GM23338 (cell line): ENCODE results near the gene UVSSA. TPM values are rescaled to one million over a fixed set of nuclear protein-coding genes. Genes with fewer than 3 reads are reported as not detected.

Experiments
- ATAC-seq: fragments of 200-7000 bp; cut with Tn5 transposase; 3 replicates; pipeline ENCODE4 v1.9.1; 2020
- DNase-seq: peaks from one replicate; pipeline ENCODE4 v3.0.0-alpha.2; 2015; ENCODE audit warnings: low spot score
- H2AFZ ChIP-seq: fragments of 200-600 bp; sonication (generic); 2 replicates; pipeline ENCODE4 v1.8.0; 2016; ENCODE audit warnings: antibody characterized with exemption, mild to moderate bottlenecking, moderate library complexity
- H3F3A ChIP-seq: fragments of 200-600 bp; sonication (generic); replicated peaks from 2 replicates; pipeline ENCODE4 v1.8.0; 2017; ENCODE audit warnings: antibody characterized with exemption, mixed run types, low read depth
- H3K27ac ChIP-seq: fragments of 200-600 bp; sonication (generic); 2 replicates; pipeline ENCODE4 v1.6.1; 2016; ENCODE audit warnings: low read depth
- H3K27me3 ChIP-seq: fragments of 200-600 bp; sonication (generic); 2 replicates; pipeline ENCODE4 v1.8.0; 2016; ENCODE audit warnings: mild to moderate bottlenecking, mixed run types, moderate library complexity; ENCODE audit not compliant: insufficient read depth
- H3K36me3 ChIP-seq: fragments of 200-600 bp; sonication (generic); 2 replicates; pipeline ENCODE4 v1.8.0; 2016; ENCODE audit warnings: mild to moderate bottlenecking; ENCODE audit not compliant: insufficient read depth
- H3K4me1 ChIP-seq: fragments of 200-600 bp; sonication (generic); 2 replicates; pipeline ENCODE4 v1.8.0; 2016; ENCODE audit warnings: mild to moderate bottlenecking, moderate library complexity; ENCODE audit not compliant: insufficient read depth
- H3K4me2 ChIP-seq: fragments of 200-600 bp; sonication (generic); 2 replicates; pipeline ENCODE4 v1.7.1; 2017; ENCODE audit warnings: mixed run types
- H3K4me3 ChIP-seq: fragments of 200-600 bp; sonication (generic); 2 replicates; pipeline ENCODE4 v1.6.1; 2016; ENCODE audit warnings: mixed run types
- H3K79me2 ChIP-seq: fragments of 200-600 bp; sonication (generic); replicated peaks from 2 replicates; pipeline ENCODE4 v1.8.0; 2017; ENCODE audit warnings: mild to moderate bottlenecking; ENCODE audit not compliant: insufficient read depth
- H3K9me2 ChIP-seq: fragments of 200-600 bp; sonication (generic); 2 replicates; pipeline ENCODE4 v1.8.0; 2017; ENCODE audit not compliant: insufficient read depth
- H4K20me1 ChIP-seq: fragments of 200-600 bp; sonication (generic); replicated peaks from 2 replicates; pipeline ENCODE4 v1.8.0; 2017; ENCODE audit warnings: mild to moderate bottlenecking; ENCODE audit not compliant: insufficient read depth
- H3K27ac Mint-ChIP-seq: 2 replicates; pipeline ENCODE4 v1.8.0; 2020; ENCODE audit warnings: inconsistent platforms, mild to moderate bottlenecking, moderate library complexity, mixed read lengths
- H3K27me3 Mint-ChIP-seq: 3 replicates; pipeline ENCODE4 v1.8.0; 2022; ENCODE audit warnings: low read depth, mild to moderate bottlenecking, moderate library complexity, mixed read lengths, inconsistent platforms; ENCODE audit not compliant: insufficient read depth, poor library complexity
- H3K36me3 Mint-ChIP-seq: 3 replicates; pipeline ENCODE4 v1.8.0; 2021; ENCODE audit warnings: low read depth, mild to moderate bottlenecking, inconsistent platforms, moderate library complexity, mixed read lengths
- H3K4me1 Mint-ChIP-seq: 3 replicates; pipeline ENCODE4 v1.8.0; 2020; ENCODE audit warnings: mild to moderate bottlenecking, inconsistent platforms, mixed read lengths
- H3K4me3 Mint-ChIP-seq: 3 replicates; pipeline ENCODE4 v1.8.0; 2021; ENCODE audit warnings: moderate library complexity, mild to moderate bottlenecking, inconsistent platforms, mixed read lengths
- H3K9me3 Mint-ChIP-seq: 3 replicates; pipeline ENCODE4 v1.8.0; 2020; ENCODE audit warnings: moderate library complexity, mild to moderate bottlenecking, inconsistent platforms, mixed read lengths
- CREB1 ChIP-seq: fragments of 250-450 bp; sonication (Bioruptor Pico); IDR thresholded peaks from 2 replicates; pipeline ENCODE4 v1.5.0; 2020; ENCODE audit warnings: low read depth, mild to moderate bottlenecking, moderate library complexity
- CTCF ChIP-seq, 2 experiments: fragments of 200-600 bp in 1 of 2; sonication (generic) in 1 of 2; conservative IDR thresholded peaks; 2 replicates each; pipeline versions ENCODE4 v1.5.1 to v1.6.1; 2016 to 2017; ENCODE audit warnings: antibody characterized with exemption in 2 of 2, low read depth in 2 of 2, mild to moderate bottlenecking in 2 of 2, moderate library complexity in 1 of 2
- ETS1 ChIP-seq: IDR thresholded peaks from 2 replicates; pipeline ENCODE4 v1.6.1; 2016; ENCODE audit warnings: antibody characterized with exemption
- EZH2 ChIP-seq: fragments of 200-600 bp; sonication (generic); IDR thresholded peaks from one replicate; pipeline ENCODE4 v1.8.0; 2017; ENCODE audit warnings: antibody characterized with exemption, mild to moderate bottlenecking, low read depth; ENCODE audit not compliant: unreplicated experiment
- EZH2phosphoT487 ChIP-seq: fragments of 200-600 bp; sonication (generic); IDR thresholded peaks from one replicate; pipeline ENCODE4 v1.8.1; 2018; ENCODE audit warnings: antibody characterized with exemption; ENCODE audit not compliant: unreplicated experiment
- JUNB ChIP-seq: IDR thresholded peaks from one replicate; pipeline ENCODE4 v1.6.1; 2016; ENCODE audit warnings: antibody characterized with exemption; ENCODE audit not compliant: unreplicated experiment
- NANOG ChIP-seq: IDR thresholded peaks from 2 replicates; pipeline ENCODE4 v1.6.1; 2016; ENCODE audit warnings: antibody characterized with exemption, borderline replicate concordance
- POLR2AphosphoS5 ChIP-seq: IDR thresholded peaks from 2 replicates; pipeline ENCODE4 v1.6.1; 2016; ENCODE audit warnings: antibody characterized with exemption, low read depth
- REST ChIP-seq: IDR thresholded peaks from one replicate; pipeline ENCODE4 v1.6.1; 2018; ENCODE audit warnings: antibody characterized with exemption; ENCODE audit not compliant: unreplicated experiment
- STAT1 ChIP-seq: IDR thresholded peaks from one replicate; pipeline ENCODE4 v1.6.1; 2016; ENCODE audit warnings: antibody characterized with exemption; ENCODE audit not compliant: unreplicated experiment
- ZNF114 ChIP-seq: fragments of 250-450 bp; sonication (Bioruptor Pico); IDR thresholded peaks from 2 replicates; pipeline ENCODE4 v1.5.0; 2020; ENCODE audit warnings: mild to moderate bottlenecking, moderate library complexity
- ZNF331 ChIP-seq: fragments of 250-450 bp; sonication (Bioruptor Pico); IDR thresholded peaks from 2 replicates; pipeline ENCODE4 v1.5.0; 2020; ENCODE audit warnings: low read depth, mild to moderate bottlenecking, moderate library complexity
- ZNF462 ChIP-seq: fragments of 250-450 bp; sonication (Bioruptor Pico); IDR thresholded peaks from 2 replicates; pipeline ENCODE4 v1.5.0; 2020; ENCODE audit warnings: mild to moderate bottlenecking, moderate library complexity
- polyA plus RNA-seq: library from polyadenylated mRNA; unstranded; fragments of >200 nt; fragmentation: Nextera tagmentation; extraction: Ambion mirVana; gene quantifications from 2 replicates; pipeline ENCODE4 v1.2.1, GENCODE V29; 2016
- total RNA-seq: library from RNA; depleted of rRNA; stranded (reverse); fragments of >200 nt; shearing (Covaris generic); gene quantifications from 2 replicates; pipeline ENCODE4 v1.2.3, GENCODE V29; 2014

Gene UVSSA
- total and polyA plus RNA-seq, 2 experiments from 2014 or later, result 6.5 to 27.7 TPM

DNA sequence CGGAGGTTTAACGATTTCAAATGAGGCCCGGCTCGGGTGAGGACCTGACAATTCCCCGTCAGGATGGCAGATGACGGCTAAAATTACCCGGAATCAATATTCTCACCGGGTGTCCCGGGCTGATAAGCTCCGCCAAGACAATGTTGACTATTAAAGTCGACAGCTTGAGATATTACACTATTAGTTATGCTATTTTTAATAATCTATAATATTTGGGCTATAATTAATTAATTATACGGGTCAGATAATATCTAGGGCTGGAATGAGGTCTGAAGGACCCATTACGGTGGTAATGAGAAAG, 68.6 kb downstream of the UVSSA start:
- Histone ChIP-seq H2AFZ (no peak overlapping the region), H3K4me3 (no peak overlapping the region), H3F3A (0 out of 2 replicates have a peak, but pooled peaks cover 3% of the 10 kb centered on the region), H3K9me2 (no peaks in the 10 kb centered on the region), H3K27me3 (peaks cover 36% of the 10 kb centered on the region), H3K4me2 (no peak overlapping the region), H4K20me1 (peaks cover 3% of the 10 kb centered on the region; the same call in 1 of the 2 replicates), H3K36me3 (no peaks in the 10 kb centered on the region), H3K4me1 (no peaks in the 10 kb centered on the region), H3K79me2 (no peaks in the 10 kb centered on the region), H3K27ac (no peak overlapping the region)
- Mint-ChIP-seq H3K27ac (no peak overlapping the region), H3K27me3 (peaks cover 43% of the 10 kb centered on the region), H3K4me3 (peak overlapping the region; percentile 42), H3K9me3 (no peaks in the 10 kb centered on the region; the same call in 2 of the 3 replicates), H3K4me1 (peaks cover 3% of the 10 kb centered on the region; the same call in 2 of the 3 replicates), H3K36me3 (no peaks in the 10 kb centered on the region)
- DNase-seq (no peak), ATAC-seq (no peak)
- TF ChIP-seq JUNB (no peak), REST (no peak), ETS1 (no peak), EZH2 (no peak), ZNF331 (no peak), CREB1 (CRISPR knock-in tag) (no peak), POLR2AphosphoS5 (no peak), EZH2phosphoT487 (no peak), STAT1 (no peak), ZNF114 (no peak), ZNF462 (CRISPR knock-in tag) (no peak), NANOG (no peak), CTCF (conservative IDR thresholded peaks at IDR 0.05; ENCODE audit: low read depth in 2 of 2) (no peak)
